CD4-positive, alpha-beta T cell treated with Interferon alpha-2 for 1 hour (primary cell): ENCODE measurements around the gene ACOX3.

Experiments used
- DNase-seq, 2 donors: peaks; one replicate each; pipeline ENCODE4 v3.0.0-alpha.2; 2020 to 2022

ACOX3 gene

DNA sequence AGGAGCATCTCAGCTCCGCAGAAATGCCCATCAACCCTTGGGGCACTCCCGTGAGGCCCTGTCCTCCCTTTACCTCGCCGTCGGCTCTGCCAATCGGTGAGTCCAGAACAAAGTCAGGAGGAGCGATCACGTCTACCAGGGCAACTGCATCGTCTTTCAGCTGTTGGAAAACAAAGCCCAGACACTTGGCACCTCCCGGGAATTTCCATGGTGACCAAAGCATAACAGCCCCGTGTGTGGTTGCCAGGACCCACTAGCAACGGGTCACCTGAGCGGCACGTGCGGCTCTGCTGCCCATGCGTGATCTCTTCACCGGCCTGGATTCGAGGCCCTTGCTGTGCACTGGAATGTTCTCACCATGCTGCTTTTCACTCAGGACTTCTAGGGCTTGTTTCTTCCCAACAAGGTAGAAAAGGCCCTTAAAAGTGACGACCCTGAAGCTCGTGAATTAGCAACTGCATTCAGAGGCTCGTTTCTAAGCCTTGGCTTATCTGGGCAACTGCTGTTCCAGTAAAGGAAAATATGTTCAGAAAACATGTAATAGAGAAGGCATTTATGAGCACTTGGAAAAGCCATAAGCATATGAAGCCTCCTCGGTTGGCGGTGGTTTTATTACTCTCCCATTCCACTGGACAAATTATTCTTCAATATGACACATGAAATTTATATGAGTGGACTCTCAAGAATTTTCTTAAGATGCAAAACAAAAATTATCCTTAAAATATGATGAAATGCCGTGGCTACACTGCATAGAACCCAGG is 69.5 kb downstream of the ACOX3 start:
- no peak for DNase-seq

GRCh38 chr4:8370106-8370787 is 70.3 kb downstream of the ACOX3 start:
- no peak for DNase-seq

DNA sequence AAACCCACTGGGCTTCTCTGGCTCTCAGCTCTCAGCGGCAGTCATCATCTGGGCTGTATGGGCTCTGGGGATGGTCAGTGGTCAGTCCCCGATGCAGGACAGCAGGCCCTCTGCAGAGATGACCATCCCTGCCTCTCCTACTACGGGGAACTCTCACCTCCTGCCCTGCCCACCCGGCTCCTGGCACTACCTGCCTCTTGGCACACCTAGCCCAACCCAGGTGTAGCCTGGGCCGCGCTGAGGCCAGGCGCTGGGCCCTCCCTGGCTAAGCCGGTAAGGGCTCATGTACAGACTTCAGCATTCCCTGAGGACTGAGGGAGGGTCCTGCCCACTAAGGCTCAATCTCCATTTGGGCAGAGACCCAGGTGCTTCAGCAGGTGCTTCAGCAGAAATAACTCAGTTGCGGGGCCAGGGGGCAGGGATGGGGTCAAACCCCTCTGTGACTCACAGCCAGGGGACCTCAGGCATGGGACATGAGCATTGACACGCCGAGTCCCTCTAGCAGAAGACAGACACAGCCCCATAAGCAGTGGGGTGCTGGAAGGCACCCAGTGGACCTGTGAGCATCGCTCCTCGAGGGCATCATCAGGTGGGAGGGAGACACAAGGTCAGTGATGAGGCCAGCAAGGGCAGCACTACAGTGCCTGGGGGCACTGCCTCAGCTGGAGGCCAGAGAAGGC is 71.0 kb downstream of the ACOX3 start:
- no peak for DNase-seq

DNA sequence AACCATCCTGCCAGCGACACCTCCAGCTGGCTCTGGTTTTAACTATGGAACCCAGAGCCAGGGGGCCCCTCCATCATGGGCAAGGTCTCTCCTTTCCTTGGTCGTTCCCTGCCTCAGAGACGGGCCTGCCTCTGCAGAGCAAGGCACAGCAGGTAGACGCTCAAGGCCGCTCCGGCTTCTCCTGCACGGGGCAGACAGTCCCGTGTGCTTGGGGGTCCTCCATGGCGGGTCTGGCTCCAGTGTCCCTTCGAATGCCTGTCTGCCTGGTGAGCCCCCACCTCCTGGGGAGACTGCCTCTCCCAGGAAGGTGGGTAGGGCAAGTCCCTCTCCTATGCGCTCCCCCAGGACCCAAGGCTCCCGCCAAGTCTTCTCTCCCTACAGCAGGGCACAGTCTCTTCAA is 71.5 kb downstream of the ACOX3 start:
- DNase-seq = no peak

DNA sequence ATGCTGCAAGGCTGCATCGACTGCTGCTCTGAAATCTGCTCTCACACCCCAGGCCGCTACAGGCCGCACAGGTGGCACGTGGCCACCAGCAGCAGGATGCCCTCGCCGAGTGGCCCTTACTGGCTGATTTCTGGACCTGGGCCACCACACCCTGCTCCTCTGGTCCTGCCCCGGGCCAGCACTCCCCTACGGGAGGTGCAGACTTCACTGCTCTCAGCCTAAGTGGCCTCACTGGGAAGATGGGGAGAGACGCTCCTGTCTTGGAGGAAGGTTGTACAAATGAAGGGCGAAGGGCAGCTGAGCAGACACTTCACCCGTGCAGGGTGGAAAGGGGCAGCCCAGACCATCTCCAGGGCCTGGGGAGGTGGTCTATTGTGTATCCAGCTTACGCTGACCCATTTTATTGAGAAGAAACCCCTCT is 72.5 kb downstream of the ACOX3 start:
- DNase-seq = no peak

- no peak for DNase-seq
These were observed 73.9 kb downstream of the ACOX3 start for GRCh38 chr4:8366601-8367000.

- DNase-seq = no peak
These were observed 74.6 kb downstream of the ACOX3 start for GRCh38 chr4:8365951-8366350.

DNA sequence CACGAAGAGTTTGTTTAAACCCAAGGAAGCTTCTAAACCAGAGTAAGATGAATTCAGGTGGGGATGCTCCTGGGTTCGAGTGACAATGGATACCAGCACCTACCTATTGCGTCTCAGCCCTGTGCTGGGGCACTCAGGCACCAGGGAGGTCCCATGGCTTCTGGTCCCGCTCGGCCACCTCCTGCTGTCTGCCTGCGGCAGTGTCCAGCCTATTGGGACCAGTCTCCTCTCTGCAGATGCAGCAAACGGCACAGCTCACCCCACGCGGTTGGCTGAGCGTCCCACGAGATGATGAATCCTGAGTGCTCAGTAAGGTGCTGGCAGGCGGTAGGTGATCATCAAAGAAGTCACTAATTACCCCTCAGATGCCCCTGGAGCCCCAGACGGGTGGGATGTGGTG is 75.2 kb downstream of the ACOX3 start:
- no peak for DNase-seq

DNA sequence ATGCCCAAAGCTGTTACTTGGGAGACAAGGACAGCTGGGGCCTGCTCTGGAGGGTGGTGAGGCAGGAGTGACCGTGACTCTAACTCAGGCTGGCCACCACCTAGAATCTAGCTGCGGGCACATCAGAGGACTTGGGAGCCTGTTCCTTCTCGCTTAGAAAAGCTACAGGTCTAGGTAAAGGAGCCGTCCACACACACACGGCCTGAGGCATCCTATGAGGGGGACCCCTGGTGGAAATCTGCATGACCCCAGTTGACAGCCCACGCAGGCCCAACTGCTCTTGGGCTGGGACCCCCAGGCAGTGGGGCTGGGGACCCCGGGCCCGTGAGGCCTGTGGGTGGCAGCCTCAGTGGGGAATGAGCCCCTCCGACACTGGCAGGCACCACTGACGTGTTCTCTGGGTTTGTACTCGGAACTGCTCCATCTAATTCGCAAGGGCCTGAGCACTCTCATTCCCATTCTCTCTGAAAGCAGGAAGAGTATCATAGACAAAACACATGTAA is 75.6 kb downstream of the ACOX3 start:
- DNase-seq = no peak

- DNase-seq = no peak
These were observed 76.4 kb downstream of the ACOX3 start for GRCh38 chr4:8364141-8364540.

- DNase-seq = no peak
These were observed 78.0 kb downstream of the ACOX3 start for GRCh38 chr4:8362483-8362882.

DNA sequence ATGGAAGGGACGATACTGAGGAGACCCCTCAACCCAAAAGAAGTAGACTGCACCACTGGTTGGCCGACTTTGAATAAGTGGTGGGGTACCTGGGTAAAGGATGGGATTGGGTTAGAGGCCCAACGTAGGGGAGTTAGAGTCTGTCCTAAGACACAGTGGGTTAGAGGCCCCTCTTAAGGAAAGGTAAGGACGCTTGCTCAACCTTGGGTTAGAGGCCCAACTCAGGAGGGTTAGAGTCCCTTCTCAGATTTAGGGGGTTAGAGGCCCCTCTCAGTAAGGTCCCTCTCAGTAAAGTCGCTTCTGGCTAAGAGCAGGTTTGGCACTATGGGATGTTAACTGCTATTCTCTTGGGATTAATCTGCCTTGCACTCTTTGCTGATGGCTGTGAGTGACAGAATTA is 81.3 kb downstream of the ACOX3 start:
- no peak for DNase-seq

GRCh38 chr4:8356856-8357255 is 83.7 kb downstream of the ACOX3 start:
- no peak for DNase-seq

GRCh38 chr4:8355864-8356565 is 84.5 kb downstream of the ACOX3 start:
- DNase-seq = no peak

GRCh38 chr4:8355306-8355705 is 85.2 kb downstream of the ACOX3 start:
- DNase-seq = no peak

DNA sequence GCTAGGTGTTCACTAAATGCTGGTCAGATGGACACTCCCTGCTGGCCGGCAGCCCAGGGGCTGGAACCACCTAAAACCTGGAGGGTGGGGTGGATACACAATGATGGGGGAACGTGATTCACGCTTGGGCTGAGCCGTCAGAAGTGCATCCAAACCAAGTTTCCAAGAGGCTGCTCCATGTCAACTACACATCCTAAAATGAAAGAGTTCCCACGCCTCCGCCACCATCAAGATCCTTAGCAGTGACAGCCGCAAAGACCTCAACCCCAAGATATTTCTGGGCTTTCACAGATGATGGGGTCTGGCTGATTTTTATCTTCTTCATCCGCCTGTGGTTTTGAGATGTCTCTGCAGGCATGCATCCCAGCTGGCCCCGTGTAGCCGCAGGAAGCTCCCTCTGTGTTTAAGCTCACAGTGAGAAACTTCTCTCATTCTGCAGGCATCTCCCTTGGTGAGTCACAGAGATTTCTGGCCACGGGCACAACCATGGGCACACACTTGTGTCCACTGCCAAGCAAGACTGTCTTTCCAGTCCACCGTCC is 86.5 kb downstream of the ACOX3 start:
- DNase-seq = no peak

GRCh38 chr4:8353158-8353669 is 87.3 kb downstream of the ACOX3 start:
- no peak for DNase-seq

- no peak for DNase-seq
These were observed 88.0 kb downstream of the ACOX3 start for GRCh38 chr4:8352368-8353157.

GRCh38 chr4:8351931-8352367 is 88.6 kb downstream of the ACOX3 start:
- DNase-seq = no peak

DNA sequence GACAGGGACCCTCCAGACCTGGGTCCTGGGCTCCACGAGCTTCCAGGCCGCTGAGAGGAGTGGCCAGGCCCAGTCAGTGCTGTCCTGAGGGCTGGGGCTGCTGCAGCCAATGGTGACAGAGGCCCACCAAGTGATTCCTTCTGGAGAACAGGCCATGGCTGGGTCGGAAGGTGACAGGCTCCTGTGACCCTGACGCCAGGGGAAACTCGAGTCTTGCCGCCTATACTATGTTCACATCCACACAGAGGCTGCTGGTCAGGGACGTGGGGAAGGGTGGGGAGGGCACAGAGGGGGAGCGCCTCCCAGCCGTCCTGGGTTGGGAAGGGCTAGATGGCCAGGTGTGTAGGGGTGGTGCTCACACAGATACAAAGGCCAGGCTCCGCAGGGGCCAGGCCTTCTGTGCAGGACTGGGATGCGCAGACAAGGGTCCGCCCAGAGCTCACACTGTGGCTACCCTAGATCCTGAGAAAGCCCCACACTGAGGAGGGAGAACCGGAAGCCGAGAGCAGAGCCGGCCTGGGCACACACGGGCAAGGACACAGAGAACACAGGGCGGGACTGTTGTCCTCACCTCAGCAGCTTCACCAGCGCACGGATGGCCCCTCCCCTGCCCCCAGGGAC is 89.6 kb downstream of the ACOX3 start:
- DNase-seq = no peak

DNA sequence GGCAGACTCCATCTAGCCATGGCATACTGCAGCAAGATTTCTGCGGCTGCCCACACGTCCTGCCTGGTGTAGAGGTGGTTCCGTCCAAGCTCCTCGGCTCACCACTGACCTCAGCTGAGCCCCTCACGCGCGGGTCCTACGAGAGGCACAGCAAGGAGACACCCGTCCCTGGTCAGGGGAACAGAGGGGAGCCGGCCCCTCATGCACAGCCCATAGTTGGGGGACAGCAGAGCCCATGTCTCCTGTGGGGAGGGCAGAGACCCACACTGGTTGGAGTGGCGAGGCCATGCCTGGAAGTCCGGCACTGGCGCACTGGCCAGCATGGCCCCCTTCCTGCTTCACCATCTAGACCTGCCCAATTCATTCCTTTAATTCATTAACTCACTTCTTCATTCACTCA is 90.2 kb downstream of the ACOX3 start:
- DNase-seq = no peak
